CD14-positive monocyte (primary cell): ENCODE results near the gene MAP7. TPM values are rescaled to one million over a fixed set of nuclear protein-coding genes. Genes with fewer than 3 reads are reported as not detected.

ENCODE experiments used
- DNase-seq, 3 donors: peaks; one replicate each; pipeline ENCODE4 v3.0.0-alpha.2; 2011 to 2022
- H2AFZ ChIP-seq: 2 replicates; pipeline ENCODE4 v1.6.0; 2012; ENCODE audit warnings: mild to moderate bottlenecking, low read depth, low read length, inconsistent platforms; ENCODE audit not compliant: insufficient read depth, poor library complexity, severe bottlenecking
- H3K27ac ChIP-seq, 2 donors: 1 replicate in 1 of 2; 2 replicates in 1 of 2; pipeline ENCODE4 v1.5.1; 2012 to 2013; ENCODE audit warnings: low read length in 2 of 2, control low read depth in 1 of 2, inconsistent platforms in 1 of 2, low read depth in 1 of 2, mild to moderate bottlenecking in 1 of 2
- H3K27me3 ChIP-seq, 2 donors: one replicate each; pipeline versions ENCODE4 v1.6.0 to v1.6.1; 2011 to 2013; ENCODE audit warnings: low read length in 2 of 2; ENCODE audit not compliant: control insufficient read depth in 2 of 2, insufficient read depth in 2 of 2
- H3K36me3 ChIP-seq, 2 donors: replicated peaks in 1 of 2; 1 replicate in 1 of 2; 2 replicates in 1 of 2; pipeline versions ENCODE4 v1.5.1 to v1.6.1; 2012 to 2013; ENCODE audit warnings: low read length in 2 of 2, control low read depth in 1 of 2, inconsistent platforms in 1 of 2, mild to moderate bottlenecking in 1 of 2; ENCODE audit not compliant: insufficient read depth in 2 of 2, control insufficient read depth in 1 of 2
- H3K4me1 ChIP-seq, 2 donors: 1 replicate in 1 of 2; 2 replicates in 1 of 2; pipeline versions ENCODE4 v1.5.1 to v1.6.1; 2012 to 2013; ENCODE audit warnings: low read length in 2 of 2, control low read depth in 1 of 2, inconsistent platforms in 1 of 2, mild to moderate bottlenecking in 1 of 2, moderate library complexity in 1 of 2; ENCODE audit not compliant: insufficient read depth in 2 of 2, control insufficient read depth in 1 of 2
- H3K4me2 ChIP-seq: replicated peaks from 2 replicates; pipeline ENCODE3; 2012; ENCODE audit warnings: low read length, moderate library complexity, mild to moderate bottlenecking; ENCODE audit not compliant: poor library complexity, severe bottlenecking; ENCODE audit errors: extremely low read depth
- H3K4me3 ChIP-seq, 3 experiments: fragments of 200-600 bp in 1 of 3; sonication (generic) in 1 of 3; replicated peaks in 1 of 3; 1 replicate in 2 of 3; 2 replicates in 1 of 3; pipeline ENCODE4 v1.5.1; 2011 to 2013; ENCODE audit warnings: low read length in 3 of 3, mild to moderate bottlenecking in 3 of 3, control low read depth in 2 of 3, low read depth in 2 of 3, inconsistent platforms in 1 of 3, moderate library complexity in 1 of 3
- H3K79me2 ChIP-seq: 2 replicates; pipeline ENCODE4 v1.6.0; 2012; ENCODE audit warnings: mild to moderate bottlenecking, control low read depth, inconsistent platforms, low read length, moderate library complexity; ENCODE audit not compliant: insufficient read depth
- H3K9ac ChIP-seq: 2 replicates; pipeline ENCODE4 v1.6.0; 2017; ENCODE audit warnings: low read length, mild to moderate bottlenecking; ENCODE audit not compliant: insufficient read depth, poor library complexity, severe bottlenecking
- H3K9me3 ChIP-seq, 2 donors: replicated peaks in 1 of 2; 1 replicate in 1 of 2; 2 replicates in 1 of 2; pipeline versions ENCODE4 v1.5.1 to v1.6.1; 2012 to 2013; ENCODE audit warnings: low read length in 2 of 2, control low read depth in 1 of 2; ENCODE audit not compliant: control insufficient read depth in 1 of 2, insufficient read depth in 1 of 2
- H4K20me1 ChIP-seq: 2 replicates; pipeline ENCODE4 v1.6.0; 2012; ENCODE audit warnings: mild to moderate bottlenecking, low read length, control low read depth, moderate library complexity; ENCODE audit not compliant: insufficient read depth
- H3K27ac Mint-ChIP-seq, 7 donors: one replicate each; pipeline ENCODE4 v1.8.0; 2020; ENCODE audit warnings: mild to moderate bottlenecking in 7 of 7, mixed read lengths in 7 of 7, moderate library complexity in 6 of 7, inconsistent platforms in 2 of 7
- H3K27me3 Mint-ChIP-seq, 3 donors: one replicate each; pipeline ENCODE4 v1.8.0; 2021 to 2022; ENCODE audit warnings: low read depth in 3 of 3, mild to moderate bottlenecking in 3 of 3, mixed read lengths in 3 of 3, moderate library complexity in 3 of 3, inconsistent platforms in 1 of 3
- H3K36me3 Mint-ChIP-seq, 2 donors: one replicate each; pipeline ENCODE4 v1.8.0; 2020; ENCODE audit warnings: mixed read lengths in 2 of 2, inconsistent platforms in 1 of 2, mild to moderate bottlenecking in 1 of 2
- H3K4me1 Mint-ChIP-seq: one replicate; pipeline ENCODE4 v1.8.0; 2020; ENCODE audit warnings: mild to moderate bottlenecking, mixed read lengths
- H3K4me3 Mint-ChIP-seq, 2 donors: one replicate each; pipeline ENCODE4 v1.8.0; 2020; ENCODE audit warnings: mild to moderate bottlenecking in 2 of 2, mixed read lengths in 2 of 2, moderate library complexity in 1 of 2
- H3K9me3 Mint-ChIP-seq, 7 donors: one replicate each; pipeline ENCODE4 v1.8.0; 2020 to 2022; ENCODE audit warnings: mixed read lengths in 7 of 7, mild to moderate bottlenecking in 6 of 7, moderate library complexity in 6 of 7, inconsistent platforms in 2 of 7
- WGBS: methylation state at CpG from one replicate; pipeline ENCODE4 v1.1.5; 2013; ENCODE audit warnings: missing lambda C conversion rate; ENCODE audit not compliant: insufficient coverage; 5-methylcytosine and 5-hydroxymethylcytosine counted together
- intact Hi-C, 2 donors: fragments of 100-400 bp; cut with micrococcal nuclease; formaldehyde crosslinking; loops; one replicate each; pipeline versions ENCODE4 v1.15.0 to v1.15.1; 2023
- polyA plus RNA-seq, 3 donors: library from polyadenylated mRNA; depleted of rRNA in 1 of 3; unstranded in 2 of 3; stranded (reverse) in 1 of 3; fragments of 300-500 nt in 2 of 3; fragments of >200 nt in 1 of 3; fragmentation: Illumina TruSeq in 2 of 3; gene quantifications; 1 replicate in 2 of 3; 2 replicates in 1 of 3; pipeline ENCODE4 v1.2.3, GENCODE V29; 2012 to 2021
- TF ChIP-seq, protein P1 (sequence below): fragments of 200-600 bp; IDR thresholded peaks from one replicate; pipeline ENCODE4 v1.8.0; 2022; ENCODE audit warnings: antibody characterized with exemption, mild to moderate bottlenecking

MAP7 gene
- polyA plus RNA-seq, 3 donors: 0.67 to 1.6 (median 1.2) TPM

DNA sequence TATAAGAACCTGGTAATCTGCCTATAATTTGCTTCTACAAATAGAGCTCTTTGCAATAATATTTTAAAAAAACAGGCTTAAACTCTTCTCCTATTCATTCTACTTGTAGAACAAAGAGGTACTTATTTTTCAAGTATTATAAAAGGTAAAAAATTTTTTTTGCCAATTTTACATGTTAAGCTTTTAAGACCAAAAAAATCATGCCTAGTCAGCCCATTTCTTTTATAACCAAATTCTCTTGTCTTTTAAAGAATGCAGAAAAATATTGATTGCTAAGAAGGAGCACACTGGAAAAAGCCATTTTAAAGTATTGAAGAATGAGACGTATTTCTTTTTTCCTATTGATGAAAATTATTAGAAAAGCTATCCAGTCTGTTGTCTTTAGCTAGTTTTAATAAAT is 206.5 kb downstream of the MAP7 start:
- no peak for DNase-seq
- no peaks in the 10 kb centered on the region for H3K27me3 Mint-ChIP-seq
- Histone ChIP-seq H3K4me1 (peaks cover 9 to 10% of the 10 kb centered on the region in 2 donors), H3K9ac (no peak overlapping the region), H3K27me3 (no peaks in the 10 kb centered on the region), H3K4me2 (no peak overlapping the region), H3K36me3 (peaks cover 0 to 8% of the 10 kb centered on the region in 2 donors), H3K79me2 (no peaks in the 10 kb centered on the region), H3K27ac (no peak overlapping the region), H2AFZ (no peak overlapping the region), H3K9me3 (no peaks in the 10 kb centered on the region), H3K4me3 (no peak overlapping the region), H4K20me1 (no peaks in the 10 kb centered on the region)
- TF ChIP-seq, protein P1, sequence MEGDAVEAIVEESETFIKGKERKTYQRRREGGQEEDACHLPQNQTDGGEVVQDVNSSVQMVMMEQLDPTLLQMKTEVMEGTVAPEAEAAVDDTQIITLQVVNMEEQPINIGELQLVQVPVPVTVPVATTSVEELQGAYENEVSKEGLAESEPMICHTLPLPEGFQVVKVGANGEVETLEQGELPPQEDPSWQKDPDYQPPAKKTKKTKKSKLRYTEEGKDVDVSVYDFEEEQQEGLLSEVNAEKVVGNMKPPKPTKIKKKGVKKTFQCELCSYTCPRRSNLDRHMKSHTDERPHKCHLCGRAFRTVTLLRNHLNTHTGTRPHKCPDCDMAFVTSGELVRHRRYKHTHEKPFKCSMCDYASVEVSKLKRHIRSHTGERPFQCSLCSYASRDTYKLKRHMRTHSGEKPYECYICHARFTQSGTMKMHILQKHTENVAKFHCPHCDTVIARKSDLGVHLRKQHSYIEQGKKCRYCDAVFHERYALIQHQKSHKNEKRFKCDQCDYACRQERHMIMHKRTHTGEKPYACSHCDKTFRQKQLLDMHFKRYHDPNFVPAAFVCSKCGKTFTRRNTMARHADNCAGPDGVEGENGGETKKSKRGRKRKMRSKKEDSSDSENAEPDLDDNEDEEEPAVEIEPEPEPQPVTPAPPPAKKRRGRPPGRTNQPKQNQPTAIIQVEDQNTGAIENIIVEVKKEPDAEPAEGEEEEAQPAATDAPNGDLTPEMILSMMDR: no peak
- intact Hi-C loops: no loop called here
- H3K9me3 Mint-ChIP-seq: no peaks in the 10 kb centered on the region
- no peak overlapping the region for H3K27ac Mint-ChIP-seq
- H3K36me3 Mint-ChIP-seq: peaks cover 5 to 9% of the 10 kb centered on the region in 2 donors
- peaks cover 9% of the 10 kb centered on the region for H3K4me1 Mint-ChIP-seq
- H3K4me3 Mint-ChIP-seq: no peak overlapping the region
- no CpG with 5 or more reads among the region's 1 CpG for WGBS

GRCh38 chr6:136343275-136343674 is 206.9 kb downstream of the MAP7 start:
- Histone ChIP-seq H3K9ac (no peak overlapping the region), H3K27me3 (no peaks in the 10 kb centered on the region), H3K4me3 (no peak overlapping the region), H3K4me1 (peaks cover 7% of the 10 kb centered on the region in 2 donors), H3K4me2 (no peak overlapping the region), H2AFZ (no peak overlapping the region), H3K36me3 (peaks cover 0 to 8% of the 10 kb centered on the region in 2 donors), H3K9me3 (no peaks in the 10 kb centered on the region), H4K20me1 (no peaks in the 10 kb centered on the region), H3K79me2 (no peaks in the 10 kb centered on the region), H3K27ac (no peak overlapping the region)
- Mint-ChIP-seq H3K36me3 (peaks cover 5 to 9% of the 10 kb centered on the region in 2 donors), H3K4me3 (no peak overlapping the region), H3K27me3 (no peaks in the 10 kb centered on the region), H3K27ac (no peak overlapping the region), H3K4me1 (peaks cover 5% of the 10 kb centered on the region), H3K9me3 (no peaks in the 10 kb centered on the region)
- WGBS: no CpG with 5 or more reads among the region's 2 CpGs
- TF ChIP-seq, protein P1: no peak
- intact Hi-C loops: no loop called here
- no peak for DNase-seq
